ENCODE data around the gene EMP2.

DNA sequence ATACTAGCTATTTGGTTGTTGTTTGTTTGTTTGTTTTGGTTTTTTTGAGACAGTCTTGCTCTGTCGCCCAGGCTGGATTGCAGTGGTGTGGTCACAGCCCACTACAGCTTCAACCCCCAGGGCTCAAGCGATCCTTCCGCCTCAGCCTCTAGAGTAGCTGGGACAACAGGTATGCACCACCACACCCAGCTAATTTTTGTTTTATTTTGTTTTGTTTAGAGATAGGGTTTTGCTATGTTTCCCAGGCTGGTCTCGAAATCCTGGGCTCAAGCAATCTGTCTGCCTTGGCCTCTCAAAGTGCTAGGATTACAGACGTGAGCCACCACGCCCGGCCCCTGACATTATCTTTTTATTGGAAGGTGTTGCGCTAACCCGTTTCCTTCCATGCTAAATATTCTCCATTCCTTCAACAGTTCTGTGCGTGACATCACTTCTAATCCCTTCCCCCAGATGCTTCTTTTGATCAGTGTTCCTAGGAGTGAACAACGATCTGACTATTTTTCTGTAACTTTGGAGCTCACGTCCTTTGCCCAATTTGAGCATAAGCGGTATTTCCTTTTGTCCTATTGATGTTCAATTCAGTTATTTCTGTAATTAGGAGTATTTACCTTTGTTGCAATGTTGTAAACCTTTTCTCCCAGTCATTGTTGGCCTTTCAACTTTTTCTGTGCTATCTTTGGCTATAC, 30.2 kb upstream of the EMP2 start:
- TF ChIP-seq, protein P1, sequence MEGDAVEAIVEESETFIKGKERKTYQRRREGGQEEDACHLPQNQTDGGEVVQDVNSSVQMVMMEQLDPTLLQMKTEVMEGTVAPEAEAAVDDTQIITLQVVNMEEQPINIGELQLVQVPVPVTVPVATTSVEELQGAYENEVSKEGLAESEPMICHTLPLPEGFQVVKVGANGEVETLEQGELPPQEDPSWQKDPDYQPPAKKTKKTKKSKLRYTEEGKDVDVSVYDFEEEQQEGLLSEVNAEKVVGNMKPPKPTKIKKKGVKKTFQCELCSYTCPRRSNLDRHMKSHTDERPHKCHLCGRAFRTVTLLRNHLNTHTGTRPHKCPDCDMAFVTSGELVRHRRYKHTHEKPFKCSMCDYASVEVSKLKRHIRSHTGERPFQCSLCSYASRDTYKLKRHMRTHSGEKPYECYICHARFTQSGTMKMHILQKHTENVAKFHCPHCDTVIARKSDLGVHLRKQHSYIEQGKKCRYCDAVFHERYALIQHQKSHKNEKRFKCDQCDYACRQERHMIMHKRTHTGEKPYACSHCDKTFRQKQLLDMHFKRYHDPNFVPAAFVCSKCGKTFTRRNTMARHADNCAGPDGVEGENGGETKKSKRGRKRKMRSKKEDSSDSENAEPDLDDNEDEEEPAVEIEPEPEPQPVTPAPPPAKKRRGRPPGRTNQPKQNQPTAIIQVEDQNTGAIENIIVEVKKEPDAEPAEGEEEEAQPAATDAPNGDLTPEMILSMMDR (IDR thresholded peaks at IDR 0.05) = no peak
- no peak for TF ChIP-seq POLR2A (IDR thresholded peaks at IDR 0.05)
